IPS-18c (cell line): ENCODE data around the gene TSTD2.

Experiments used
- H3K4me3 ChIP-seq: 2 replicates; pipeline ENCODE4 v1.7.0; 2013; ENCODE audit warnings: low read depth, mild to moderate bottlenecking, low read length, moderate library complexity; ENCODE audit not compliant: insufficient read depth
- H3K9me3 ChIP-seq: one replicate; pipeline ENCODE4 v1.6.1; 2013; ENCODE audit warnings: mild to moderate bottlenecking, low read length, moderate library complexity; ENCODE audit not compliant: control insufficient read depth, insufficient read depth

The TSTD2 gene

DNA sequence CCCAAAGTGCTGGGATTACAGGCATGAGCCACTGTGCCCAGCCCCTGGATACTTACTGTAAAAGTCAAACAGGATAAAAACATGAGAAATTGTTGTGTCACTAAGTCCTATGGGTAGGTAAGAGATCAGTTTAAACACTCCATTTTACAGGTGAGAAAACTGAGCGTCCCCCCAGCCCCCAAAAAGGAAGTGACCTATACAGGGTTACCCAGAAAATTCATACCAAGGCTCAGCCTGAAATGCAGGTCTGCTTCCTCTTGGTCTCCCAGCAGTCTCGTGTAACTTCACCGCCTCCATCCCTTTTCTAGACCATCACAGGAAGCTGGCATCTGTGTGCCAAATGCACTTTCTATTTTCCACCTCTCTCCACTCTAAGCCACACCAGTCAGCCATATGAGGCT lies 74.5 kb downstream of the TSTD2 start:
- no peak overlapping the region for H3K4me3 ChIP-seq

DNA sequence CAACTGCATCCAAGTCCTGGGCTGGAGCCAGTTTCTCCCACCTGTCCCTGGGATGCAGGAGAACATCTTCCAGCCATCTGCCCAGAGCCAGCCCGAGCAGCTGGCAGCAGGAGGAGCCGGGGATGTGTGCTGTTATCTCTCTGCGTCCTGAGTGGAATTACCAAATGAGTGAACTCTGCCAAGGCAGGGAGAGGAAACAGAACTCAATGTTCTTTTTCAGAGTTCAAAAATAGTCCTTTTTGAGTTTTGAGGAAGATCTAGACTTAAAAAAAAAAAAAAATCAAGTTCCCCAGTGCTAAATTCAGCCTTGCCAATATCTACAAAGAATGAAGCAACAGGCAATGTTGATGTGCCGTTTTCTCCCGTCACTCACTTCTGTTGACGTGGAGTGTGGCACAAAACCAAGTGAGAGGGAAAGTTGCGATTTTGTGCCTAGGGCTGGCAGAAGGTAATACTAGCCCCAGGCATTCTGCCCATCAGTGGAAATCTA lies 75.5 kb downstream of the TSTD2 start:
- Histone ChIP-seq H3K4me3 (no peak overlapping the region), H3K9me3 (peaks cover 2% of the 10 kb centered on the region)

More for the DNA sequence above, 74.5 kb downstream of the TSTD2 start:
- H3K9me3 ChIP-seq = peaks cover 2% of the 10 kb centered on the region

DNA sequence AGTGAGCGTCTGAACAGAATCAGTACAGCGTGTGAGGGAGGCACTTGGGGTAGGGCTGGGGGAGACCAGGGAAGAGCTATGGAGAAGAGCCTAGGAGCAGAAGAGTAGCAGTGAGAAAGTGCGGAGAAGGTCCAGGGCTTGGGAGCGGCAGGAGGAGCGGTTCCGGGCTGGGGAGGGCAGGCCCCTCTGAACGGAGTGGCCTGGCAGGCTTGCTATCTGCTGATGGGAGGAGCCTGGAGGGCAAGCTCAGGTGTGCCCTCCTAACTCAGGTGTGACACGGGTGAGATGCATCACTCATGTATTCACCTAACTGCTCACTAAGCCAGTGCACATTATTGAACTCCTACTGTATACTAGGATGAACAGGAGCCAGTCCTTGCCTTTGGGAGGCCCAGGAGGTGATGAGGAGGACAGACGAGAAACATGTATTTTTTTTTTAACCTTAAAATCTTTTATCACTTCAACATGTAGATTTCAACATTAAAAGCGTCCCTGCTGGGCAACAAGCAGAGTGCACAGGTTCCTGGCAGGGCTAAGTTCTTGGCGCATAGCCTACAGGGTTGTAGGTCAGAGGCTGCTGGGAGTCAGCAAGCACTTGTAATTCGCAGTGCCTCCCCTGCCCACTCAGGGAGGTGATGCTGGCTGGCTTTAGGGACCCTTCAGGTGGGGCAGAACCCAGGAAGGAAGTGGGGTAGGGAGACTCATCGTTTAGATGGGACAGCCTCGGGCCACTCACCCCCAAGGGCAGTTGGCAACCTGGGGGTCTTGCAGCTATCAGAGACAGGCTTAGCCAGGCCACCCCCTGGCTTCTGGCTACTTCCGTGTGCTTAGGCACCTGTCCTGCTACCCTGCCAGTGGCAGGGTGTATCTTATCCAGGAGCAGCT lies 76.2 kb downstream of the TSTD2 start:
- Histone ChIP-seq H3K4me3 (no peak overlapping the region), H3K9me3 (no peaks in the 10 kb centered on the region)

DNA sequence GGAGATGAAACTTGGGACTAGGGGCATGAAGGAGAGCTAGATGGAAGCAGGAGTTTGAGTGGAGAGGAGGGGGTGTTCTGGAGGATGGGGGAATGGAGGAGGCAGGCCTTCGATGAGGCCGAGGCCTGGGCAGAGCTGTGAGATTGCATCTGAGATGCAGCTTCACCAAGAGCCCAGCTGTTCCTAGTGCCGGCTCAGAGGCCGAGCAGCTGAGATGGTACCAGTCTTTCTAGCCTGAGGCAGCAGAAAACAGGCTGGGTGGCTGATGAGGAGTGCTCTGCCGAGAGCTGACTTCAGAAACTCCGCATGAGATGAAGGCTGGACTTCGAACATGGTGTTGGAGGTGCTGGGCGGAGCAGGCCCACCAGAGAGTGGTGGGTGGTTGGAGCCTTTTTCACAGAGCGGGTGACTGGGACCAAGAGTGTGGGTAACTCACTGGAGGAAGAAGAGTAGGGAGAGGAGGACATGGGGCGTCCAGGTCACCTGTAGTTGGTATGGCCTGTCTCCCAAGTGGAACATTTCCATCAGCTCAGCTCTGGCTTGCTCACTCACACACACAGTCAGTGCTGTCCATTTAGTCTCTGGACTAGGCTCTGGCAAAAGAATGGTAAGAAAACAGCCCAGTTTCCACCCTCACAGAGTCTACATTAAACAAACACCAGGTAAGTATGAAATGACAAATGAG lies 77.0 kb downstream of the TSTD2 start:
- Histone ChIP-seq H3K9me3 (no peaks in the 10 kb centered on the region), H3K4me3 (no peak overlapping the region)

DNA sequence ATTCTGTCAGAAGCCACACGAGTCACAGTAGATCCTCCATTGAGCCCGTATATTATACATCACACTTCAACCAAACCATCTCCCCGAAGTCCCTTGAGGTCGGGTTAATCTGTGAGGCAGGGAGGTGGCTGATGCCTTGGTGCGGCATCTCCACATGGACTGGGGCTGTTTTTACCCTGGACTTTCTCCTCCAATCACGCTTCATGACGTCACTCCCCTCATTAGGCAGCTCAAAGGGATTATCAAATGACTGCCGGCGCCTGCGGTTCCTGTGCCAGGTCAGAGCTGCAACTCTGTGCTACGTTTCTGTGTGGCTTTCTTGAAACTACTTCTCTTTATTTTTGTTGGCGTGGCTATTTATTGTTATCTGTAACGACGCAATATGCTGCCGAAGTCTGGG lies 78.0 kb downstream of the TSTD2 start:
- Histone ChIP-seq H3K9me3 (no peaks in the 10 kb centered on the region), H3K4me3 (no peak overlapping the region)

DNA sequence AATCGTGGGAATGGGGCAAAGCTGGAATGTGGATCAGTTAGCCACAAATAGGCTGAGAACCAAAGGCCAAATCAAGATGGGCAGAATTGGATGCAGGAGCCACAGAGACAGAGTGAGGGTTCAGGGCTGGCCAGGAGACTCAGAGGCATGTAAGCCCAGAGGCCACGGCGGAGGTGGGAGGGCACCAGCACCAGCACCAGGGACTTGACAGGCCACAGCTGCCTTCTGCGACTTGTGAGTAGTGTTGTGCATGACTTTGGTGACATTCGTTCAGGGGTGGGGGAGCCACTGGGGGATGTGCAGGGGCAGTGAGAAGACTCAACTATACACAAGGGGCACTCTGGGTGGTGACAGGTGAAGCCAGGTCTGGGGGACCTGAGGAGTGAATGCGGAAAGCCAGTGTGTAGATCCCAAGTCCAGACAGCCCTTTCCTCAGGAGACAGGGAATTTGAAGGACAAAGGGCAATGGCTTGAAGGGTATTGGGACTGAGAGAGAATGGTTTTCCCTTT lies 78.5 kb downstream of the TSTD2 start:
- Histone ChIP-seq H3K4me3 (no peak overlapping the region), H3K9me3 (no peaks in the 10 kb centered on the region)

DNA sequence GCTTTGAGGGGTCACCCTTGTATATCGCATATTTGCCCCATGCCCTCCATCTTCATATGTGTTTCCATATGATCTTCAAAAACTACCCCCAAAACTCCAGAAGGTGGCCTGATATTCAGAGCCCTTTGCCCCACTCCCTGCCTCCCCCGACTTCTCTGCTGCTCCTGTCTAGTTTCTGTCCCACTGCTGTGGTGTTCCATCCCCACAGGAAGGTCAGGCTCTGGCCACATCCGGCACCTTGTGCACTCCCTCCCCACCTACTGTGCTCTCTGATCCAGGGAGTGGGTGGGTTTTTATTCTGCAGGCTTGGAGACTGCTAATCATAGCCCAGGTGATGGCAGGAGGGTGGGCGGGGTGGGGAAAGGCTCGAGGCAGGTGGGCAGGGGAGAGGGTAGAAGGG lies 79.3 kb downstream of the TSTD2 start:
- H3K4me3 ChIP-seq = no peak overlapping the region
- H3K9me3 ChIP-seq = no peaks in the 10 kb centered on the region

DNA sequence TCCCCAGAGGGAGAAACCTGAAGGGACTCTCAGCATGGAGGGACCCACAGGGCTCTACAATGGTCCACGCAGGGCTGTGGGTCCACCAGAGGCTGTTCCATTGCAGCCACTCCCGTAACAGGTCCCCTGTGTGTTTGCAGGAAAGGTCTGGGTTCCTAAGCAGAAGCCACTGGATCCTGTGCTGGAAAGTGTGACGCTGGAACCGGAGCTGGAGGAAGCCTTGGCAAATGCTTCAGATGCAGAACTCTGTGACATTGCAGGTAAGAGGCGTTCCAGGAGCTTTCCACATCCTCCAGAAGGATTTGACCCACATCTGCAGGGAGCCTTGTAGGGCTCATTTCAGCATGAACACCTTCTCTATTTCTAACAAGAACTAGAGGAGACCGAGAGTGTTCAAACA lies 80.0 kb downstream of the TSTD2 start:
- Histone ChIP-seq H3K4me3 (no peak overlapping the region), H3K9me3 (no peaks in the 10 kb centered on the region)

DNA sequence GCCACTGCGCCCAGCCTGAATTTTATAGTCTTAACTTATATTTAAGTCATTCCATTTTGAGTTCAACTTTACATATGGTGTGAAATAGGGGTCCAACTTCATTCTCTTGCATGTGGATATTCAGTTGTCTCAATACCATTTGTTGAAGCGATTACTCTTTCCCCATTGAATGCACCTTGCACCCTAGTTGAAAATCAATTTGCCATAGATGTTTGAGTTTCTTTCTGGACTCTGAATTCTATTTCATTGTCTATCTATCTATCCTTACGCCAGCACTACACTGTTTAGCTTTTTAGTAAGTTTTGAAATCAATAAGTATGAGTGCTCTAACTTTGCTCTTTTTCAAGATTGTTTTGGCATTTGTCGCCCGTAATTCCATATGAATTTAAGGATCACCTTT lies 81.9 kb downstream of the TSTD2 start:
- no peak overlapping the region for H3K4me3 ChIP-seq

DNA sequence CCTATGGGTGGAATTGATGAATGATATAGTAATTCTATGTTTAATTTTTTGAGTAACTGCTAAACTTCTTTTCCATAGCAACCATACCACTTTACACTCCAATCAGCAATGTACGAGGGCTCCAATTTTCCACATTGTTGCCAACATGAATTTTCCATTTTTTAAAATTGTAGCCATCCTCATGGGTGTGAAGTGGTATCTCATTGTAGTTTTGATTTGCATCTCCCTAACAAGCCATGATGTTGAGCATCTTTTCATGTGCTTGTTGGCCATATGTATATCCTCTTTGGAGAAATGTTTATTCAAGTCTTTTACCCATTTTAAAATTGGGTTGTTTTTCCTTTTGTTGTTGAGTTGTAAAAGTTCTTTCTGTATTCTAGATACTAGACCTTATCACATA lies 82.8 kb downstream of the TSTD2 start:
- Histone ChIP-seq H3K4me3 (no peak overlapping the region), H3K9me3 (peaks cover 2% of the 10 kb centered on the region)

More for the DNA sequence above, 81.9 kb downstream of the TSTD2 start:
- H3K9me3 ChIP-seq = peaks cover 2% of the 10 kb centered on the region
